Mucosa of rectum (tissue), 2 donors: Measurements from ENCODE around the gene WBP1L.
"Not testable (repeated sequence)": the region's sequence is repeated elsewhere in the genome, so short reads cannot be mapped to it uniquely, and the experiment has no call there.

Source experiments
- H3K27ac ChIP-seq, 2 donors: one replicate each; pipeline ENCODE4 v1.7.0; 2013; ENCODE audit warnings: inconsistent platforms in 2 of 2, low read depth in 2 of 2, low read length in 2 of 2
- H3K27me3 ChIP-seq, 2 donors: one replicate each; pipeline ENCODE4 v1.7.0; 2013; ENCODE audit warnings: low read length in 2 of 2; ENCODE audit not compliant: control insufficient read depth in 2 of 2, insufficient read depth in 2 of 2
- H3K36me3 ChIP-seq, 2 donors: one replicate each; pipeline ENCODE4 v1.7.0; 2013; ENCODE audit warnings: low read length in 2 of 2; ENCODE audit not compliant: control insufficient read depth in 2 of 2, insufficient read depth in 2 of 2
- H3K4me1 ChIP-seq, 2 donors: one replicate each; pipeline ENCODE4 v1.7.0; 2013; ENCODE audit warnings: low read length in 2 of 2, mild to moderate bottlenecking in 1 of 2; ENCODE audit not compliant: control insufficient read depth in 2 of 2, insufficient read depth in 2 of 2
- H3K4me3 ChIP-seq, 2 donors: one replicate each; pipeline ENCODE4 v1.7.0; 2013; ENCODE audit warnings: low read length in 2 of 2
- H3K9ac ChIP-seq, 2 donors: one replicate each; pipeline ENCODE4 v1.7.0; 2013; ENCODE audit warnings: low read length in 2 of 2, low read depth in 1 of 2, mild to moderate bottlenecking in 1 of 2
- H3K9me3 ChIP-seq, 2 donors: one replicate each; pipeline ENCODE4 v1.7.0; 2013; ENCODE audit warnings: low read length in 2 of 2; ENCODE audit not compliant: control insufficient read depth in 2 of 2
- donor health status: healthy.
- donor health status: Normal muscosa, but diverticular disease.

Gene WBP1L

GRCh38 chr10:102743588-102744373 lies at the start of gene WBP1L:
TSS of gene WBP1L (plus strand) at chr10:102743948. CDS start at chr10:102744054, 106 bp downstream.
- Histone ChIP-seq H3K36me3 (no peaks in the 10 kb centered on the region), H3K27me3 (no peaks in the 10 kb centered on the region), H3K4me1 (peaks cover 11 to 18% of the 10 kb centered on the region in 2 donors), H3K27ac (peak within 1 kb of the TSS; percentile 70 to 83), H3K4me3 (peak within 1 kb of the TSS; percentile 75 to 100), H3K9me3 (no peaks in the 10 kb centered on the region), H3K9ac (peak within 1 kb of the TSS; percentile 91 to 96)

- not testable (repeated sequence) for H3K4me3 ChIP-seq, H3K4me1 ChIP-seq, H3K27me3 ChIP-seq, H3K27ac ChIP-seq, H3K9ac ChIP-seq, H3K9me3 ChIP-seq
- peaks cover 12 to 19% of the 10 kb centered on the region in 2 donors for H3K36me3 ChIP-seq
Observed at GRCh38 chr10:102695401-102695800, 48.3 kb upstream of the WBP1L start.

GRCh38 chr10:102696736-102697135 lies 47.0 kb upstream of the WBP1L start:
- no peak overlapping the region for H3K27ac ChIP-seq
- H3K4me3 ChIP-seq = no peak overlapping the region
- H3K9me3 ChIP-seq = no peaks in the 10 kb centered on the region
- no peak overlapping the region for H3K9ac ChIP-seq
- H3K27me3 ChIP-seq = no peaks in the 10 kb centered on the region
- H3K36me3 ChIP-seq = peaks cover 12 to 19% of the 10 kb centered on the region in 2 donors
- H3K4me1 ChIP-seq = no peaks in the 10 kb centered on the region

- Histone ChIP-seq H3K9ac (no peak overlapping the region), H3K36me3 (peaks cover 12 to 17% of the 10 kb centered on the region in 2 donors), H3K4me3 (no peak overlapping the region), H3K9me3 (no peaks in the 10 kb centered on the region), H3K4me1 (no peaks in the 10 kb centered on the region), H3K27me3 (no peaks in the 10 kb centered on the region), H3K27ac (no peak overlapping the region)
Observed at GRCh38 chr10:102698894-102699293, 44.9 kb upstream of the WBP1L start.

GRCh38 chr10:102701272-102701671 lies 42.5 kb upstream of the WBP1L start:
- no peaks in the 10 kb centered on the region for H3K27me3 ChIP-seq
- no peak overlapping the region for H3K4me3 ChIP-seq
- H3K27ac ChIP-seq = no peak overlapping the region
- peaks cover 12 to 20% of the 10 kb centered on the region in 2 donors for H3K36me3 ChIP-seq
- no peaks in the 10 kb centered on the region for H3K4me1 ChIP-seq
- H3K9me3 ChIP-seq = no peaks in the 10 kb centered on the region
- H3K9ac ChIP-seq = no peak overlapping the region

GRCh38 chr10:102701796-102702195 lies 42.0 kb upstream of the WBP1L start:
- Histone ChIP-seq H3K9ac (no peak overlapping the region), H3K27me3 (no peaks in the 10 kb centered on the region), H3K27ac (no peak overlapping the region), H3K36me3 (peaks cover 9 to 20% of the 10 kb centered on the region in 2 donors), H3K9me3 (no peaks in the 10 kb centered on the region), H3K4me1 (no peaks in the 10 kb centered on the region), H3K4me3 (no peak overlapping the region)

- H3K4me1 ChIP-seq = no peaks in the 10 kb centered on the region
- H3K36me3 ChIP-seq = peaks cover 9 to 16% of the 10 kb centered on the region in 2 donors
- no peak overlapping the region for H3K9ac ChIP-seq
- H3K27ac ChIP-seq = no peak overlapping the region
- H3K27me3 ChIP-seq = no peaks in the 10 kb centered on the region
- H3K4me3 ChIP-seq = no peak overlapping the region
- H3K9me3 ChIP-seq = no peaks in the 10 kb centered on the region
Observed at GRCh38 chr10:102702742-102703141, 41.0 kb upstream of the WBP1L start.

GRCh38 chr10:102704915-102705314 lies 38.8 kb upstream of the WBP1L start:
- Histone ChIP-seq H3K9me3 (no peaks in the 10 kb centered on the region), H3K4me3 (no peak overlapping the region), H3K36me3 (peaks cover 0 to 3% of the 10 kb centered on the region in 2 donors), H3K4me1 (no peaks in the 10 kb centered on the region), H3K9ac (no peak overlapping the region), H3K27ac (no peak overlapping the region), H3K27me3 (no peaks in the 10 kb centered on the region)

- Histone ChIP-seq H3K9ac (no peak overlapping the region), H3K27ac (no peak overlapping the region)
Observed at GRCh38 chr10:102705531-102705930, 38.2 kb upstream of the WBP1L start.

GRCh38 chr10:102710609-102711008 lies 33.1 kb upstream of the WBP1L start:
- no peak overlapping the region for H3K4me3 ChIP-seq
- H3K4me1 ChIP-seq = peaks cover 11 to 16% of the 10 kb centered on the region in 2 donors
- no peak overlapping the region for H3K9ac ChIP-seq
- H3K27ac ChIP-seq = no peak overlapping the region
- H3K9me3 ChIP-seq = no peaks in the 10 kb centered on the region
- H3K27me3 ChIP-seq = no peaks in the 10 kb centered on the region
- H3K36me3 ChIP-seq = no peaks in the 10 kb centered on the region

More at GRCh38 chr10:102705531-102705930, 38.2 kb upstream of the WBP1L start:
- no peaks in the 10 kb centered on the region for H3K4me1 ChIP-seq
- H3K4me3 ChIP-seq = no peak overlapping the region
- no peaks in the 10 kb centered on the region for H3K9me3 ChIP-seq
- H3K36me3 ChIP-seq = peaks cover 0 to 3% of the 10 kb centered on the region in 2 donors
- H3K27me3 ChIP-seq = no peaks in the 10 kb centered on the region
